Measurements from ENCODE around the gene BMP5. TPM values are rescaled to one million over a fixed set of nuclear protein-coding genes. Genes with fewer than 3 reads are reported as not detected.
"Not testable (repeated sequence)": the region's sequence is repeated elsewhere in the genome, so short reads cannot be mapped to it uniquely, and the experiment has no call there.

BMP5 gene
- polyA plus RNA-seq, 1 donor from 2014 or later = 0.14 TPM

- Histone ChIP-seq H3K27me3 (ENCODE audit: insufficient read depth, low read depth, low read length) (no peaks in the 10 kb centered on the region), H3K36me3 (ENCODE audit: insufficient read depth, low read length) (no peaks in the 10 kb centered on the region), H3K27ac (ENCODE audit: low read length) (no peak overlapping the region), H3K4me2 (ENCODE audit: low read length) (no peak overlapping the region), H4K20me1 (ENCODE audit: insufficient read depth) (no peaks in the 10 kb centered on the region), H3K9ac (ENCODE audit: low read length) (no peak overlapping the region), H3K9me3 (ENCODE audit: low read length) (no peaks in the 10 kb centered on the region), H2AFZ (ENCODE audit: low read depth, low read length) (no peak overlapping the region), H3K4me3 (ENCODE audit: low read length) (no peak overlapping the region), H3K79me2 (replicated peaks; ENCODE audit: insufficient read depth, low read length) (no peaks in the 10 kb centered on the region), H3F3A (ENCODE audit: insufficient read depth, low read length, poor library complexity, severe bottlenecking) (no peaks in the 10 kb centered on the region), H3K9me2 (ENCODE audit: insufficient read depth, low read length) (no peaks in the 10 kb centered on the region)
- TF ChIP-seq POLR2AphosphoS5 (IDR thresholded peaks at IDR 0.05) (no peak), EP300 (conservative IDR thresholded peaks at IDR 0.05; ENCODE audit: poor library complexity, severe bottlenecking) (no peak), MXI1 (conservative IDR thresholded peaks at IDR 0.05; ENCODE audit: poor library complexity, severe bottlenecking) (no peak), RAD21 (conservative IDR thresholded peaks at IDR 0.05) (no peak), SMC3 (conservative IDR thresholded peaks at IDR 0.05; ENCODE audit: poor library complexity) (no peak), TAF1 (IDR thresholded peaks at IDR 0.05; ENCODE audit: low read depth) (no peak), REST (IDR thresholded peaks at IDR 0.05; ENCODE audit: borderline replicate concordance) (no peak)
These were observed 38.1 kb upstream of the BMP5 start for GRCh38 chr6:55913228-55914195.

GRCh38 chr6:55910466-55910865 lies 35.1 kb upstream of the BMP5 start:
- H3K79me2 ChIP-seq (replicated peaks; ENCODE audit: insufficient read depth, low read length) = not testable (repeated sequence)

GRCh38 chr6:55909911-55910310 lies 34.5 kb upstream of the BMP5 start:
- H2AFZ ChIP-seq (ENCODE audit: low read depth, low read length); H3K9me3 ChIP-seq (ENCODE audit: low read length); H4K20me1 ChIP-seq (ENCODE audit: insufficient read depth); H3K79me2 ChIP-seq (replicated peaks; ENCODE audit: insufficient read depth, low read length); H3K36me3 ChIP-seq (ENCODE audit: insufficient read depth, low read length); H3K4me3 ChIP-seq (ENCODE audit: low read length); H3F3A ChIP-seq (ENCODE audit: insufficient read depth, low read length, poor library complexity, severe bottlenecking); H3K4me2 ChIP-seq (ENCODE audit: low read length); H3K9ac ChIP-seq (ENCODE audit: low read length); H3K27ac ChIP-seq (ENCODE audit: low read length); H3K9me2 ChIP-seq (ENCODE audit: insufficient read depth, low read length); H3K27me3 ChIP-seq (ENCODE audit: insufficient read depth, low read depth, low read length): not testable (repeated sequence)

More at GRCh38 chr6:55910466-55910865, 35.1 kb upstream of the BMP5 start:
- H3K4me2 ChIP-seq (ENCODE audit: low read length); H3K9me2 ChIP-seq (ENCODE audit: insufficient read depth, low read length); H3F3A ChIP-seq (ENCODE audit: insufficient read depth, low read length, poor library complexity, severe bottlenecking); H3K27me3 ChIP-seq (ENCODE audit: insufficient read depth, low read depth, low read length); H3K9me3 ChIP-seq (ENCODE audit: low read length); H3K27ac ChIP-seq (ENCODE audit: low read length); H3K36me3 ChIP-seq (ENCODE audit: insufficient read depth, low read length); H3K9ac ChIP-seq (ENCODE audit: low read length); H2AFZ ChIP-seq (ENCODE audit: low read depth, low read length); H3K4me3 ChIP-seq (ENCODE audit: low read length); H4K20me1 ChIP-seq (ENCODE audit: insufficient read depth): not testable (repeated sequence)
